Panc1 (cell line): Measurements from ENCODE around the gene EHBP1L1.

Source experiments
- POLR2AphosphoS5 ChIP-seq: IDR thresholded peaks from 2 replicates; pipeline ENCODE4 v1.6.1; 2012; ENCODE audit warnings: mild to moderate bottlenecking, low read depth, low read length, moderate library complexity
- TF ChIP-seq, protein P1 (sequence below): fragments of 450-650 bp; IDR thresholded peaks from 2 replicates; pipeline ENCODE4 v1.5.1; 2017; ENCODE audit warnings: mild to moderate bottlenecking
- TF ChIP-seq, protein P2 (sequence below), 2 experiments: IDR thresholded peaks; 2 replicates each; pipeline ENCODE4 v1.6.1; 2011 to 2012; ENCODE audit warnings: low read depth in 2 of 2, control low read depth in 1 of 2, low read length in 1 of 2, mild to moderate bottlenecking in 1 of 2, moderate library complexity in 1 of 2; ENCODE audit not compliant: insufficient read depth in 1 of 2

DNA sequence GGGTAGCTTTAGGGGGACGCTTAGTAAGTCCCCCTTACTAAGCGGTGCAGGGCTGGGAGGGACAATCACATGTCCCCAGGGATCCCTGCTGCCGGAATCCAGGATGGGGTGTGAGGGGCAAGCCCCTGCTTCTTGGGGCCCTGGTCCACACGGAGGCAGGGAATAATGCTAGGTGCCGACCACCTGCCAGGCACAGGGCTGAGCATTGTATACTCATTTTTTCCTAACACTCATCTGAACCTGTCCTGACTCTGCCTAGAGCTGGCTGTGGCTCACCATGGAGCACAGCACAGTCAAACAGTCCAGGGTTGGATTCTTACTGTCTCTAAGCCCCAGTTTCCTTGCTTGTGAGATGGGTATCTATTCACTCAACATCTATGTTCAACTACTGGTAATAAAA, 16.3 kb upstream of the EHBP1L1 start:
- TF ChIP-seq, protein P1, sequence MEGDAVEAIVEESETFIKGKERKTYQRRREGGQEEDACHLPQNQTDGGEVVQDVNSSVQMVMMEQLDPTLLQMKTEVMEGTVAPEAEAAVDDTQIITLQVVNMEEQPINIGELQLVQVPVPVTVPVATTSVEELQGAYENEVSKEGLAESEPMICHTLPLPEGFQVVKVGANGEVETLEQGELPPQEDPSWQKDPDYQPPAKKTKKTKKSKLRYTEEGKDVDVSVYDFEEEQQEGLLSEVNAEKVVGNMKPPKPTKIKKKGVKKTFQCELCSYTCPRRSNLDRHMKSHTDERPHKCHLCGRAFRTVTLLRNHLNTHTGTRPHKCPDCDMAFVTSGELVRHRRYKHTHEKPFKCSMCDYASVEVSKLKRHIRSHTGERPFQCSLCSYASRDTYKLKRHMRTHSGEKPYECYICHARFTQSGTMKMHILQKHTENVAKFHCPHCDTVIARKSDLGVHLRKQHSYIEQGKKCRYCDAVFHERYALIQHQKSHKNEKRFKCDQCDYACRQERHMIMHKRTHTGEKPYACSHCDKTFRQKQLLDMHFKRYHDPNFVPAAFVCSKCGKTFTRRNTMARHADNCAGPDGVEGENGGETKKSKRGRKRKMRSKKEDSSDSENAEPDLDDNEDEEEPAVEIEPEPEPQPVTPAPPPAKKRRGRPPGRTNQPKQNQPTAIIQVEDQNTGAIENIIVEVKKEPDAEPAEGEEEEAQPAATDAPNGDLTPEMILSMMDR = no peak
- TF ChIP-seq, protein P2, sequence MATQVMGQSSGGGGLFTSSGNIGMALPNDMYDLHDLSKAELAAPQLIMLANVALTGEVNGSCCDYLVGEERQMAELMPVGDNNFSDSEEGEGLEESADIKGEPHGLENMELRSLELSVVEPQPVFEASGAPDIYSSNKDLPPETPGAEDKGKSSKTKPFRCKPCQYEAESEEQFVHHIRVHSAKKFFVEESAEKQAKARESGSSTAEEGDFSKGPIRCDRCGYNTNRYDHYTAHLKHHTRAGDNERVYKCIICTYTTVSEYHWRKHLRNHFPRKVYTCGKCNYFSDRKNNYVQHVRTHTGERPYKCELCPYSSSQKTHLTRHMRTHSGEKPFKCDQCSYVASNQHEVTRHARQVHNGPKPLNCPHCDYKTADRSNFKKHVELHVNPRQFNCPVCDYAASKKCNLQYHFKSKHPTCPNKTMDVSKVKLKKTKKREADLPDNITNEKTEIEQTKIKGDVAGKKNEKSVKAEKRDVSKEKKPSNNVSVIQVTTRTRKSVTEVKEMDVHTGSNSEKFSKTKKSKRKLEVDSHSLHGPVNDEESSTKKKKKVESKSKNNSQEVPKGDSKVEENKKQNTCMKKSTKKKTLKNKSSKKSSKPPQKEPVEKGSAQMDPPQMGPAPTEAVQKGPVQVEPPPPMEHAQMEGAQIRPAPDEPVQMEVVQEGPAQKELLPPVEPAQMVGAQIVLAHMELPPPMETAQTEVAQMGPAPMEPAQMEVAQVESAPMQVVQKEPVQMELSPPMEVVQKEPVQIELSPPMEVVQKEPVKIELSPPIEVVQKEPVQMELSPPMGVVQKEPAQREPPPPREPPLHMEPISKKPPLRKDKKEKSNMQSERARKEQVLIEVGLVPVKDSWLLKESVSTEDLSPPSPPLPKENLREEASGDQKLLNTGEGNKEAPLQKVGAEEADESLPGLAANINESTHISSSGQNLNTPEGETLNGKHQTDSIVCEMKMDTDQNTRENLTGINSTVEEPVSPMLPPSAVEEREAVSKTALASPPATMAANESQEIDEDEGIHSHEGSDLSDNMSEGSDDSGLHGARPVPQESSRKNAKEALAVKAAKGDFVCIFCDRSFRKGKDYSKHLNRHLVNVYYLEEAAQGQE (IDR thresholded peaks at IDR 0.05; ENCODE audit: insufficient read depth in 1 of 2, low read depth in 2 of 2, low read length in 1 of 2) = no peak
- TF ChIP-seq POLR2AphosphoS5 = no peak
